ENCODE data around the gene MICA.

- no peak for TF ChIP-seq CTCF (IDR thresholded peaks at IDR 0.05)
- no peak for TF ChIP-seq POLR2A (IDR thresholded peaks at IDR 0.05)
- no peak for TF ChIP-seq EP300 (IDR thresholded peaks at IDR 0.05)
These were observed 5.4 kb upstream of the MICA start for GRCh38 chr6:31397901-31398525.

Data from tibial nerve (tissue), 4 donors.